GM19025 (cell line): ENCODE data around the gene PCOLCE2.
A peak's percentile ranks its signal among the peaks of the same experiment; 100 is the strongest.

Experiments
- ATAC-seq: cut with Tn5 transposase; IDR thresholded peaks from one replicate; pipeline ENCODE4 v1.9.1; 2021; ENCODE audit warnings: mild to moderate bottlenecking, low read depth, moderate library complexity; ENCODE audit not compliant: unreplicated experiment

Gene PCOLCE2

GRCh38 chr3:142888481-142889211 is at the start of gene PCOLCE2:
Gene PCOLCE2 (minus strand): TSS chr3:142889083. CDS start chr3:142888896, 187 bp downstream.
- no peak for ATAC-seq

GRCh38 chr3:142935963-142936362 is 47.1 kb upstream of the PCOLCE2 start:
- ATAC-seq, result no peak

- ATAC-seq, result no peak
Observed at GRCh38 chr3:142934887-142935269, 46.0 kb upstream of the PCOLCE2 start.

- no peak for ATAC-seq
Observed at GRCh38 chr3:142934128-142934886, 45.4 kb upstream of the PCOLCE2 start.

- peak; percentile 89 for ATAC-seq
Observed at GRCh38 chr3:142931222-142931621, 42.3 kb upstream of the PCOLCE2 start.

GRCh38 chr3:142930463-142930862 is 41.6 kb upstream of the PCOLCE2 start:
- no peak for ATAC-seq

- ATAC-seq, result no peak
Observed at GRCh38 chr3:142929890-142930289, 41.0 kb upstream of the PCOLCE2 start.

- ATAC-seq, result no peak
Observed at GRCh38 chr3:142929109-142929508, 40.2 kb upstream of the PCOLCE2 start.

- ATAC-seq, result no peak
Observed at GRCh38 chr3:142926368-142926944, 37.6 kb upstream of the PCOLCE2 start.

GRCh38 chr3:142925140-142925539 is 36.3 kb upstream of the PCOLCE2 start:
- ATAC-seq, result no peak

- ATAC-seq, result no peak
Observed at GRCh38 chr3:142923694-142924093, 34.8 kb upstream of the PCOLCE2 start.

- ATAC-seq, result no peak
Observed at GRCh38 chr3:142916605-142917004, 27.7 kb upstream of the PCOLCE2 start.

- ATAC-seq, result no peak
Observed at GRCh38 chr3:142915636-142916035, 26.8 kb upstream of the PCOLCE2 start.

- ATAC-seq, result no peak
Observed at GRCh38 chr3:142914286-142914811, 25.5 kb upstream of the PCOLCE2 start.

- no peak for ATAC-seq
Observed at GRCh38 chr3:142913432-142913831, 24.5 kb upstream of the PCOLCE2 start.

- ATAC-seq, result no peak
Observed at GRCh38 chr3:142912402-142913172, 23.7 kb upstream of the PCOLCE2 start.

- ATAC-seq, result no peak
Observed at GRCh38 chr3:142910280-142910679, 21.4 kb upstream of the PCOLCE2 start.

- ATAC-seq, result no peak
Observed at GRCh38 chr3:142909282-142909681, 20.4 kb upstream of the PCOLCE2 start.

GRCh38 chr3:142907996-142908395 is 19.1 kb upstream of the PCOLCE2 start:
- ATAC-seq, result no peak

- ATAC-seq, result peak; percentile 49
Observed at GRCh38 chr3:142904639-142905436, 16.0 kb upstream of the PCOLCE2 start.
